GM12878 (cell line): ENCODE data around the gene METTL1. TPM values are rescaled to one million over a fixed set of nuclear protein-coding genes. Genes with fewer than 3 reads are reported as not detected.
A peak's percentile ranks its signal among the peaks of the same experiment; 100 is the strongest.

Experiments
- ATAC-seq: fragments of 200-7000 bp; cut with Tn5 transposase; 3 replicates; pipeline ENCODE4 v1.9.1; 2020; ENCODE audit warnings: mild to moderate bottlenecking, moderate library complexity
- BruUV-seq: library from RNA; stranded (reverse); fragments of 400-500 nt; replicated peaks from 2 replicates; lab custom pipeline; 2021; lab: Mats Ljungman, UMichigan
- CTCF ChIA-PET: fragments of 300-600 bp; sonication (Branson Sonifier 250); formaldehyde crosslinking; extraction: SDS; loops from one replicate; lab custom pipeline; 2021; ENCODE audit warnings: inconsistent platforms; lab: Yijun Ruan, JAX
- POLR2A ChIA-PET: fragments of 350-600 bp; formaldehyde crosslinking; extraction: SDS; loops from one replicate; lab custom pipeline; 2021; ENCODE audit warnings: inconsistent platforms; lab: Charles Lee
- RAD21 ChIA-PET: fragments of 300-600 bp; sonication (Branson Sonifier 250); formaldehyde crosslinking; loops from one replicate; lab custom pipeline; 2023; ENCODE audit warnings: antibody characterized with exemption; ENCODE audit not compliant: unreplicated experiment; lab: Charles Lee
- SMC1A ChIA-PET: fragments of 300-600 bp; sonication (Branson Sonifier 250); formaldehyde crosslinking; loops from one replicate; lab custom pipeline; 2023; ENCODE audit not compliant: unreplicated experiment, uncharacterized antibody; lab: Charles Lee
- DNase-seq: peaks from one replicate; pipeline ENCODE4 v3.0.0-alpha.2; 2011; ENCODE audit warnings: low read depth, low spot score
- FAIRE-seq: peaks from 3 replicates; lab custom pipeline; 2011; peaks lifted over from hg19 to GRCh38; lab: Jason Lieb, UNC
- H2AFZ ChIP-seq: 2 replicates; pipeline ENCODE4 v1.6.0; 2011; ENCODE audit warnings: low read depth, low read length, control low read depth; ENCODE audit not compliant: control insufficient read depth
- H3K27ac ChIP-seq: 2 replicates; pipeline ENCODE4 v1.5.1; 2011; ENCODE audit warnings: control low read depth; ENCODE audit not compliant: control insufficient read depth, insufficient read depth
- H3K27me3 ChIP-seq, 2 experiments: replicated peaks in 1 of 2; 2 replicates each; pipeline versions ENCODE4 v1.6.0 to v1.6.1; 2011; ENCODE audit warnings: low read length in 1 of 2; ENCODE audit not compliant: control insufficient read depth in 2 of 2, insufficient read depth in 2 of 2
- H3K36me3 ChIP-seq, 2 experiments: 2 replicates each; pipeline ENCODE4 v1.5.1; 2011; ENCODE audit warnings: low read length in 1 of 2; ENCODE audit not compliant: control insufficient read depth in 2 of 2, insufficient read depth in 2 of 2
- H3K4me1 ChIP-seq: 2 replicates; pipeline ENCODE4 v1.6.1; 2011; ENCODE audit warnings: mild to moderate bottlenecking, low read length, moderate library complexity, mixed read lengths; ENCODE audit not compliant: control insufficient read depth, insufficient read depth
- H3K4me2 ChIP-seq: 2 replicates; pipeline ENCODE4 v1.6.0; 2011; ENCODE audit warnings: control low read depth; ENCODE audit not compliant: control insufficient read depth, insufficient read depth
- H3K4me3 ChIP-seq: fragments of 200-600 bp; sonication (generic); 2 replicates; pipeline ENCODE4 v1.5.1; 2016
- H3K79me2 ChIP-seq: 2 replicates; pipeline ENCODE4 v1.6.0; 2011; ENCODE audit warnings: low read length; ENCODE audit not compliant: control insufficient read depth, insufficient read depth
- H3K9ac ChIP-seq: 2 replicates; pipeline ENCODE4 v1.8.0; 2011; ENCODE audit warnings: low read length, control low read depth, mixed read lengths; ENCODE audit not compliant: control insufficient read depth, insufficient read depth
- H3K9me3 ChIP-seq: replicated peaks from 3 replicates; pipeline ENCODE4 v1.5.1; 2011; ENCODE audit warnings: mild to moderate bottlenecking, low read length; ENCODE audit not compliant: control insufficient read depth, insufficient read depth
- H4K20me1 ChIP-seq: 2 replicates; pipeline ENCODE4 v1.6.0; 2011; ENCODE audit not compliant: control insufficient read depth, insufficient read depth
- ASH2L ChIP-seq: fragments of 300-600, 200-600 bp; sonication (generic); IDR thresholded peaks from 2 replicates; pipeline ENCODE4 v1.6.1; 2017; ENCODE audit warnings: low read depth, mild to moderate bottlenecking, borderline replicate concordance
- DPF2 ChIP-seq: fragments of 450-650 bp; IDR thresholded peaks from 2 replicates; pipeline ENCODE4 v1.6.1; 2017; ENCODE audit warnings: mild to moderate bottlenecking
- IKZF1 ChIP-seq: fragments of 450-650 bp; conservative IDR thresholded peaks from 2 replicates; pipeline ENCODE4 v1.6.1; 2017; ENCODE audit warnings: antibody characterized with exemption, mild to moderate bottlenecking
- IRF4 ChIP-seq: IDR thresholded peaks from 2 replicates; pipeline ENCODE4 v1.6.1; 2011; ENCODE audit warnings: low read depth, low read length
- JUNB ChIP-seq: IDR thresholded peaks from 2 replicates; pipeline ENCODE4 v1.6.1; 2016; ENCODE audit warnings: antibody characterized with exemption, mild to moderate bottlenecking
- PML ChIP-seq: IDR thresholded peaks from 2 replicates; pipeline ENCODE4 v1.6.1; 2012; ENCODE audit warnings: low read length, inconsistent platforms
- RAD21 ChIP-seq: IDR thresholded peaks from 2 replicates; pipeline ENCODE4 v1.6.1; 2011; ENCODE audit warnings: mild to moderate bottlenecking, low read depth, low read length, moderate library complexity; ENCODE audit not compliant: insufficient read depth
- RAD51 ChIP-seq: fragments of 450-650 bp; IDR thresholded peaks from 2 replicates; pipeline ENCODE4 v1.6.1; 2016; ENCODE audit warnings: moderate library complexity, mild to moderate bottlenecking, inconsistent platforms
- RFX5 ChIP-seq: IDR thresholded peaks from 2 replicates; pipeline ENCODE4 v1.6.1; 2011; ENCODE audit warnings: low read depth, low read length, improper control_type of control experiment
- RUNX3 ChIP-seq: IDR thresholded peaks from 2 replicates; pipeline ENCODE4 v1.6.1; 2012; ENCODE audit warnings: low read length, inconsistent platforms
- SMARCA5 ChIP-seq: fragments of 450-650 bp; IDR thresholded peaks from 2 replicates; pipeline ENCODE4 v1.6.1; 2017; ENCODE audit warnings: mild to moderate bottlenecking
- SMC3 ChIP-seq: IDR thresholded peaks from 2 replicates; pipeline ENCODE4 v1.6.1; 2011; ENCODE audit warnings: low read length, improper control_type of control experiment, borderline replicate concordance
- STAT3 ChIP-seq: IDR thresholded peaks from 2 replicates; pipeline ENCODE4 v1.6.1; 2011; ENCODE audit warnings: low read depth, low read length, improper control_type of control experiment
- TARDBP ChIP-seq: IDR thresholded peaks from 2 replicates; pipeline ENCODE4 v1.6.1; 2016; ENCODE audit warnings: borderline replicate concordance
- TCF7 ChIP-seq: IDR thresholded peaks from 2 replicates; pipeline ENCODE4 v1.6.1; 2014; ENCODE audit warnings: antibody characterized with exemption, borderline replicate concordance
- YBX1 ChIP-seq: fragments of 450-650 bp; IDR thresholded peaks from 2 replicates; pipeline ENCODE4 v1.6.1; 2016; ENCODE audit warnings: antibody characterized with exemption
- ZNF217 ChIP-seq: fragments of 450-650 bp; IDR thresholded peaks from 2 replicates; pipeline ENCODE4 v1.6.1; 2017; ENCODE audit warnings: antibody characterized with exemption, mild to moderate bottlenecking
- WGBS: methylation state at CpG from one replicate; pipeline ENCODE4 v1.1.6; 2016; ENCODE audit warnings: low lambda C conversion rate; ENCODE audit not compliant: insufficient replicate concordance, insufficient coverage; ENCODE audit errors: missing lambda C conversion rate; 5-methylcytosine and 5-hydroxymethylcytosine counted together
- in situ Hi-C: fragments of 300-500 bp; cut with MboI; formaldehyde crosslinking; loops from 9 replicates; pipeline ENCODE4 v1.14.3; 2018; ENCODE audit warnings: mixed read lengths
- intact Hi-C: fragments of 100-400 bp; cut with micrococcal nuclease; formaldehyde crosslinking; loops from one replicate; pipeline ENCODE4 v1.14.2; 2022; ENCODE audit not compliant: unreplicated experiment
- polyA plus RNA-seq, 11 experiments: library from polyadenylated mRNA; depleted of rRNA in 4 of 11; unstranded in 6 of 11; stranded (reverse) in 5 of 11; fragments of >200 nt; fragmentation: Nextera tagmentation in 4 of 11; fragmentation: Illumina TruSeq in 1 of 11; extraction: Ambion mirVana in 4 of 11; extraction: Trizol in 1 of 11; gene quantifications; 1 replicate in 1 of 11; 2 replicates in 10 of 11; pipeline versions ENCODE4 v1.2.1 to v1.2.3, GENCODE V29; 2011 to 2016; ENCODE audit warnings: inconsistent platforms in 2 of 11, missing spikeins in 2 of 11, low read depth in 1 of 11
- total RNA-seq, 4 experiments: library from RNA; depleted of rRNA in 3 of 4; stranded (reverse); fragments of >200 nt in 3 of 4; fragmentation: Illumina TruSeq in 1 of 4; extraction: Trizol in 1 of 4; gene quantifications; 2 replicates each; pipeline versions ENCODE4 v1.2.1 to v1.2.3, GENCODE V29; 2013 to 2021
- TF ChIP-seq, protein P1 (sequence below): fragments of 450-650 bp; IDR thresholded peaks from 2 replicates; pipeline ENCODE4 v1.6.1; 2017; ENCODE audit warnings: mild to moderate bottlenecking, low read depth, inconsistent platforms; ENCODE audit not compliant: poor library complexity, severe bottlenecking
- TF ChIP-seq, protein P2 (sequence below): fragments of 150-350 bp; IDR thresholded peaks from 2 replicates; pipeline ENCODE4 v1.6.1; 2016; ENCODE audit warnings: low read depth, low read length

Gene METTL1
- total and polyA plus RNA-seq, 10 of the 15 experiments (the other 5 are each of a cell fraction or from before 2014, with no cell fraction given), result 11.3 to 44.3 (median 30.6) TPM

DNA sequence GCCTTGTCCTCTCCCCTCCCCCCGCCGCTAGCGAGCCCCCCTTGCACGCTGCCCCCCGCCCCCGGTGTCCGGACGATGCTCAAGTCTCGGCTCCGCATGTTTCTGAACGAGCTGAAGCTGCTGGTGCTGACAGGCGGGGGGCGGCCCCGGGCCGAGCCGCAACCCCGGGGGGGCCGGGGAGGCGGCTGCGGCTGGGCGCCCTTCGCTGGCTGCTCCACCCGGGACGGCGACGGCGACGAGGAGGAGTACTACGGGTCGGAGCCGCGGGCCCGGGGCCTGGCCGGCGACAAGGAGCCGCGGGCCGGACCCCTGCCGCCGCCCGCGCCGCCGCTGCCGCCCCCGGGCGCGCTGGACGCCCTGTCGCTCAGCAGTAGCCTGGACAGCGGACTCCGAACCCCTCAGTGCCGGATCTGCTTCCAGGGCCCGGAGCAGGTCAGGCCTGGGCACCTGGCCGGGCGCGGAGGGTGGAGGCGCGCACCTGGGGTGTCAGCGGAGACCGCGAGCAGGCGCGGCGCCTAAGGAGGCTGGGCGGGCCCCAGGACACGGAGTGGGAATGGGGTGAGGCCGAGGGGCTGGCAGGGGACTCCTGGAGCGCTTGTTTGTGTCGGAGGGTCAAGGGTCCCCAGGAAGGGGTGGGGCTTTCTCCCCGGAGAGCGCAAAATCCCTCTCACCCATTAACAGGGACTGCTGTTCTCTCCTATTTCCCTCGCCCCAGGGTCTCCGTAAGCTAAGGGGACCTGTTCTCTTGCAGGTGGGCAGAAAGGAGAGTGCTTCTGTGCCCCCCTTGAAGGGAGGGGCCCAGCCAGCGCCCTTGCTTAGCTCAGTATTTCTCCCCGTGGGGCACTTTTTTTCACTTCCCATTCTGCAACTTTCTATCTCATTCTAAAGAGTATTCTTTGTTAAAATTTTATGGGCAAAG lies 16.2 kb downstream of the METTL1 start:
- H3K27me3 ChIP-seq, result no peaks in the 10 kb centered on the region
- intact Hi-C loops, result loop anchor here (1.0 to 10.0 kb wide), 4 partner anchors 17 to 281 kb away; partner anchors contain the start of genes ARHGAP9, EEF1AKMT3 and METTL1
- POLR2A ChIA-PET, result interaction anchor here (1.0 to 2.5 kb wide), 7 partner anchors 8 to 28 kb away, joined by 3 to 19 read pairs (median 5); partner anchors contain the start of genes EEF1AKMT3, METTL1 and TSPAN31
- 4% methylated on average over 35 of the region's 76 CpGs for WGBS
- no peaks in the 10 kb centered on the region; the same call in 1 of the 2 replicates for H4K20me1 ChIP-seq
- RAD21 ChIA-PET, result interaction anchor here (0.6 to 2.0 kb wide), 7 partner anchors 11 to 186 kb away, joined by 3 to 13 read pairs (median 6); partner anchors contain the start of genes ATP23, EEF1AKMT3, METTL1 and TSPAN31
- H3K9me3 ChIP-seq, result no peaks in the 10 kb centered on the region; the same call in 2 of the 3 replicates
- peak overlapping the region; percentile 60 for H3K9ac ChIP-seq
- no peak for DNase-seq
- H3K4me2 ChIP-seq, result peak overlapping the region; percentile 58
- peak overlapping the region; percentile 6; the same call in 1 of the 2 replicates for H2AFZ ChIP-seq
- peak overlapping the region; percentile 43; the same call in 1 of the 2 replicates for H3K27ac ChIP-seq
- CTCF ChIA-PET, result interaction anchor here (0.6 to 4.7 kb wide), 29 partner anchors 7 to 477 kb away, joined by 3 to 62 read pairs (median 5); partner anchors contain the start of genes CYP27B1, EEF1AKMT3, METTL1 and TSFM
- peaks cover 26% of the 10 kb centered on the region for H3K4me1 ChIP-seq
- H3K36me3 ChIP-seq, result peaks cover 0 to 4% of the 10 kb centered on the region in 2 experiments; a peak in 2 of 4 replicates
- no peak for ATAC-seq
- H3K4me3 ChIP-seq, result peak overlapping the region; percentile 85
- SMC1A ChIA-PET, result interaction anchor here (1.0 to 1.9 kb wide), 11 partner anchors 11 to 150 kb away, joined by 3 to 14 read pairs (median 4); partner anchors contain the start of genes CYP27B1, EEF1AKMT3, METTL1 and TSFM
- no TSS peak for BruUV-seq
- FAIRE-seq, result no peak
- in situ Hi-C loops, result no loop called here
- peaks cover 15% of the 10 kb centered on the region for H3K79me2 ChIP-seq
- no peak for TF ChIP-seq RFX5
- TF ChIP-seq, protein P1, sequence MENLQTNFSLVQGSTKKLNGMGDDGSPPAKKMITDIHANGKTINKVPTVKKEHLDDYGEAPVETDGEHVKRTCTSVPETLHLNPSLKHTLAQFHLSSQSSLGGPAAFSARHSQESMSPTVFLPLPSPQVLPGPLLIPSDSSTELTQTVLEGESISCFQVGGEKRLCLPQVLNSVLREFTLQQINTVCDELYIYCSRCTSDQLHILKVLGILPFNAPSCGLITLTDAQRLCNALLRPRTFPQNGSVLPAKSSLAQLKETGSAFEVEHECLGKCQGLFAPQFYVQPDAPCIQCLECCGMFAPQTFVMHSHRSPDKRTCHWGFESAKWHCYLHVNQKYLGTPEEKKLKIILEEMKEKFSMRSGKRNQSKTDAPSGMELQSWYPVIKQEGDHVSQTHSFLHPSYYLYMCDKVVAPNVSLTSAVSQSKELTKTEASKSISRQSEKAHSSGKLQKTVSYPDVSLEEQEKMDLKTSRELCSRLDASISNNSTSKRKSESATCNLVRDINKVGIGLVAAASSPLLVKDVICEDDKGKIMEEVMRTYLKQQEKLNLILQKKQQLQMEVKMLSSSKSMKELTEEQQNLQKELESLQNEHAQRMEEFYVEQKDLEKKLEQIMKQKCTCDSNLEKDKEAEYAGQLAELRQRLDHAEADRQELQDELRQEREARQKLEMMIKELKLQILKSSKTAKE, result no peak
- TF ChIP-seq IKZF1, result peak; percentile 41
- no peak for TF ChIP-seq TARDBP
- no peak for TF ChIP-seq YBX1
- TF ChIP-seq SMARCA5, result no peak
- TF ChIP-seq TCF7, result no peak
- peak; percentile 42; the same call in 1 of the 2 replicates for TF ChIP-seq DPF2
- no peak for TF ChIP-seq RAD51
- TF ChIP-seq, protein P2, sequence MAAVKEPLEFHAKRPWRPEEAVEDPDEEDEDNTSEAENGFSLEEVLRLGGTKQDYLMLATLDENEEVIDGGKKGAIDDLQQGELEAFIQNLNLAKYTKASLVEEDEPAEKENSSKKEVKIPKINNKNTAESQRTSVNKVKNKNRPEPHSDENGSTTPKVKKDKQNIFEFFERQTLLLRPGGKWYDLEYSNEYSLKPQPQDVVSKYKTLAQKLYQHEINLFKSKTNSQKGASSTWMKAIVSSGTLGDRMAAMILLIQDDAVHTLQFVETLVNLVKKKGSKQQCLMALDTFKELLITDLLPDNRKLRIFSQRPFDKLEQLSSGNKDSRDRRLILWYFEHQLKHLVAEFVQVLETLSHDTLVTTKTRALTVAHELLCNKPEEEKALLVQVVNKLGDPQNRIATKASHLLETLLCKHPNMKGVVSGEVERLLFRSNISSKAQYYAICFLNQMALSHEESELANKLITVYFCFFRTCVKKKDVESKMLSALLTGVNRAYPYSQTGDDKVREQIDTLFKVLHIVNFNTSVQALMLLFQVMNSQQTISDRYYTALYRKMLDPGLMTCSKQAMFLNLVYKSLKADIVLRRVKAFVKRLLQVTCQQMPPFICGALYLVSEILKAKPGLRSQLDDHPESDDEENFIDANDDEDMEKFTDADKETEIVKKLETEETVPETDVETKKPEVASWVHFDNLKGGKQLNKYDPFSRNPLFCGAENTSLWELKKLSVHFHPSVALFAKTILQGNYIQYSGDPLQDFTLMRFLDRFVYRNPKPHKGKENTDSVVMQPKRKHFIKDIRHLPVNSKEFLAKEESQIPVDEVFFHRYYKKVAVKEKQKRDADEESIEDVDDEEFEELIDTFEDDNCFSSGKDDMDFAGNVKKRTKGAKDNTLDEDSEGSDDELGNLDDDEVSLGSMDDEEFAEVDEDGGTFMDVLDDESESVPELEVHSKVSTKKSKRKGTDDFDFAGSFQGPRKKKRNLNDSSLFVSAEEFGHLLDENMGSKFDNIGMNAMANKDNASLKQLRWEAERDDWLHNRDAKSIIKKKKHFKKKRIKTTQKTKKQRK, result no peak
- no peak for TF ChIP-seq SMC3
- TF ChIP-seq ZNF217, result 0 out of 2 replicates have a peak, but pooled peaks have one; percentile 39
- TF ChIP-seq RAD21, result no peak
- TF ChIP-seq RUNX3, result no peak
- TF ChIP-seq PML, result no peak
- no peak for TF ChIP-seq JUNB
- TF ChIP-seq STAT3, result no peak
- TF ChIP-seq IRF4, result no peak
- TF ChIP-seq ASH2L, result no peak
